ENCODE data around the gene RAE1. TPM values are rescaled to one million over a fixed set of nuclear protein-coding genes. Genes with fewer than 3 reads are reported as not detected.
"Not testable (repeated sequence)": the region's sequence is repeated elsewhere in the genome, so short reads cannot be mapped to it uniquely, and the experiment has no call there.

Gene RAE1
- total RNA-seq, 1 donor from 2014 or later, result 24.7 TPM

DNA sequence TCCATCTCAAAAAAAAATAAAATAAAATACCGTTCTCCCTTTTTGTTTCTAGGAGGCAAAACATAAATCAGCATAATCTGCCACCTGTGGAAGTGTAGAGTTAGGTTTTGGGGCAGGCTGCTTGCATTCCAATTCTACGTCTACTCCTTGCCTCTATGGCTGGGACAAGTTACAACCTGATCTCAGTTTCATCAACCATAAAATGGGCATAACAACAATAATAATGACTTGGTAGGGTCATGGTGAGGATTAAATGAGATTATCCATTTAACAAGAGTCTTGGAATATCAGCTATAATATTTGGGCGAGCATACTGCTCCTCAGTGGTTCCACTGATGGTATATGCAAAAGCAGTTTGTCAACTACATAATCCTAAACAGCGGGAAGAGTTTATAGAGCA, 3.7 kb upstream of the RAE1 start:
- Mint-ChIP-seq H3K4me1 (ENCODE audit: unreplicated experiment) (peaks cover 11% of the 10 kb centered on the region), H3K4me3 (ENCODE audit: unreplicated experiment) (no peak overlapping the region)
- TF ChIP-seq, protein P1, sequence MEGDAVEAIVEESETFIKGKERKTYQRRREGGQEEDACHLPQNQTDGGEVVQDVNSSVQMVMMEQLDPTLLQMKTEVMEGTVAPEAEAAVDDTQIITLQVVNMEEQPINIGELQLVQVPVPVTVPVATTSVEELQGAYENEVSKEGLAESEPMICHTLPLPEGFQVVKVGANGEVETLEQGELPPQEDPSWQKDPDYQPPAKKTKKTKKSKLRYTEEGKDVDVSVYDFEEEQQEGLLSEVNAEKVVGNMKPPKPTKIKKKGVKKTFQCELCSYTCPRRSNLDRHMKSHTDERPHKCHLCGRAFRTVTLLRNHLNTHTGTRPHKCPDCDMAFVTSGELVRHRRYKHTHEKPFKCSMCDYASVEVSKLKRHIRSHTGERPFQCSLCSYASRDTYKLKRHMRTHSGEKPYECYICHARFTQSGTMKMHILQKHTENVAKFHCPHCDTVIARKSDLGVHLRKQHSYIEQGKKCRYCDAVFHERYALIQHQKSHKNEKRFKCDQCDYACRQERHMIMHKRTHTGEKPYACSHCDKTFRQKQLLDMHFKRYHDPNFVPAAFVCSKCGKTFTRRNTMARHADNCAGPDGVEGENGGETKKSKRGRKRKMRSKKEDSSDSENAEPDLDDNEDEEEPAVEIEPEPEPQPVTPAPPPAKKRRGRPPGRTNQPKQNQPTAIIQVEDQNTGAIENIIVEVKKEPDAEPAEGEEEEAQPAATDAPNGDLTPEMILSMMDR (IDR thresholded peaks at IDR 0.05), result no peak

DNA sequence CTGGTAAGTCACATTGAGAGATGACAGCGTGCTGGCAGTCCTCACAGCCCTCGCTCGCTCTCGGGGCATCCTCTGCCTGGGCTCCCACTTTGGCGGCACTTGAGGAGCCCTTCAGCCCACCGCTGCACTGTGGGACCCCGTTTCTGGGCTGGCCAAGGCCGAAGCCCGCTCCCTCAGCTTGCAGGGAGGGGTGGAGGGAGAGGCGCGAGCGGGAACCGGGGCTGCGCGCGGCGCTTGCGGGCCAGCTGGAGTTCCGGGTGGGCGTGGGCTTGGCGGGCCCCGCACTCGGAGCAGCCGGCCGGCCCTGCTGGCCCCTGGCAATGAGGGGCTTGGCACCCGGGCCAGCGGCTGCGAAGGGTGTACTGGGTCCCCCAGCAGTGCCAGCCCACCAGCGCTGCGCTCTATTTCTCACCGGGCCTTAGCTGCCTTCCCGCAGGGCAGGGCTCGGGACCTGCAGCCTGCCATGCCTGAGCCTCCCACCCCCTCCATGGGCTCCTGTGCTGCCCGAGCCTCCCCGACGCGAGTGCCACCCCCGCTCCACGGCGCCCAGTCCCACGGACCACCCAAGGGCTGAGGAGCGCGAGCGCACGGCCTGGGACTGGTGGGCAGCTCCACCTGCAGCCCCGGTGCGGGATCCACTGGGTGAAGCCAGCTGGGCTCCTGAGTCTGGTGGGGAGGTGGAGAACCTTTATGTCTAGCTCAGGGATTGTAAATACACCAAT, 2.7 kb upstream of the RAE1 start:
- DNase-seq (ENCODE audit: extremely low spot score, unreplicated experiment); H3K27ac Mint-ChIP-seq (ENCODE audit: unreplicated experiment); H3K4me3 Mint-ChIP-seq (ENCODE audit: unreplicated experiment); H3K36me3 Mint-ChIP-seq (ENCODE audit: unreplicated experiment); H3K9me3 Mint-ChIP-seq (ENCODE audit: unreplicated experiment): not testable (repeated sequence)
- peaks cover 12% of the 10 kb centered on the region for H3K4me1 Mint-ChIP-seq (ENCODE audit: unreplicated experiment)
- H3K27me3 Mint-ChIP-seq (ENCODE audit: unreplicated experiment), result peaks cover 17% of the 10 kb centered on the region

More for the DNA sequence above, 3.7 kb upstream of the RAE1 start:
- Mint-ChIP-seq H3K9me3 (ENCODE audit: unreplicated experiment) (no peaks in the 10 kb centered on the region), H3K27ac (ENCODE audit: unreplicated experiment) (no peak overlapping the region), H3K36me3 (ENCODE audit: unreplicated experiment) (peaks cover 2% of the 10 kb centered on the region), H3K27me3 (ENCODE audit: unreplicated experiment) (peaks cover 25% of the 10 kb centered on the region)
- DNase-seq (ENCODE audit: extremely low spot score, unreplicated experiment), result no peak

DNA sequence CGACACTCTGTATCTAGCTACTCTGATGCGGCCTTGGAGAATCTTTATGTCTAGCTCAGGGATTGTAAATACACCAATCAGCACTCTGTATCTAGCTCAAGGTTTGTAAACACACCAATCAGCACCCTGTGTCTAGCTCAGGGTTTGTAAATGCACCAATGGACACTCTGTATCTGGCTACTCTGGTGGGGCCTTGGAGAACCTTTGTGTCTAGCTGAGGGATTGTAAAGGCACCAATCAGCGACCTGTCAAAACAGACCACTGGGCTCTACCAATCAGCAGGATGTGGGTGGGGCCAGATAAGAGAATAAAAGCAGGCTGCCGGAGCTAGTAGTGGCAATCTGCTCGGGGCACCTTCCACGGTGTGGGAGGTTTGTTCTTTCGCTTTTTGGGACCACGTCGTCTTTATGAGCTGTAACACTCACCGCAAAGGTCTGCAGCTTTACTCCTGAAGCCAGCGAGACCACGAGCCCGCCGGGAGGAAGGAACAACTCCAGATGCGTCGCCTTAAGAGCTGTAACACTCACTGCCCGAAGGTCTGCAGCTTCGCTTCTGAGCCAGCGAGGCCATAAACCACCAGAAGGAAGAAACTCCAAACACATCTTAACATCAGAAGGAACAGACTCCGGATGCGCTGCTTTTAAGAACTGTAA, 2.0 kb upstream of the RAE1 start:
- H3K9me3 Mint-ChIP-seq (ENCODE audit: unreplicated experiment); H3K27ac Mint-ChIP-seq (ENCODE audit: unreplicated experiment); DNase-seq (ENCODE audit: extremely low spot score, unreplicated experiment): not testable (repeated sequence)
- Mint-ChIP-seq H3K4me3 (ENCODE audit: unreplicated experiment) (peak overlapping the region; percentile 44), H3K27me3 (ENCODE audit: unreplicated experiment) (peaks cover 17% of the 10 kb centered on the region), H3K36me3 (ENCODE audit: unreplicated experiment) (peaks cover 11% of the 10 kb centered on the region), H3K4me1 (ENCODE audit: unreplicated experiment) (peaks cover 12% of the 10 kb centered on the region)

DNA sequence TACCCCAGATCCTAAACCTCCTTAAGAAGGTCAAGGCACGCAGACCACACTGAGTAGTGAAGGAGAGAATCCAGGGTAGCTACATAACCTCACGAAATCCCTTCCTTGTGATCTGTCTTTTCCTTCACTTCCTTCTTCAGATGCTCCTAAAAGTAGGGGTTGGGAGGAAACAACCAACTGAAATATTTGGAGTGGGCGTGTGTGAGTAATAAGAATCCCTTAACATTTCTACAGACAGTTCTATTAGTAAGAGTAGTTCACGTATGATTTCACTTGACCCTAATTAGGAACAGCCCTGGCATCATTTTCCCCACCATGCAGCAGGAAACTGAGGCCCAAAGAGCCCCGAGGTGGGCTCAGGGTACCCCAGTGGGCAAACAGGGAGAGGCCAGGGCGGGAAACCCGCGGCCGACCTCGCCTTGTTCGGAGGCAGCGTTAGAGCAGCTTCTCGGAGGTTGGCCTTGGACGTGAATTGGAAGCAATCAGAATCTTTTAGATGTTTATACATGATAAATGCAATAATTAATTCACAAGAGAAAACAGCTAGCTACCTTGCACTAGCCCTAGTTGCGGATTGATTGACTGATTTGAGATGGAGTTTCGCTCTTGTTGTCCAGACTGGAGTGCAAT, 859 bp upstream of the RAE1 start:
- peak overlapping the region; percentile 59 for H3K27ac Mint-ChIP-seq (ENCODE audit: unreplicated experiment)
- H3K27me3 Mint-ChIP-seq (ENCODE audit: unreplicated experiment), result peaks cover 8% of the 10 kb centered on the region
- H3K4me3 Mint-ChIP-seq (ENCODE audit: unreplicated experiment), result peak overlapping the region; percentile 66
- H3K4me1 Mint-ChIP-seq (ENCODE audit: unreplicated experiment), result peaks cover 12% of the 10 kb centered on the region
- H3K36me3 Mint-ChIP-seq (ENCODE audit: unreplicated experiment), result peaks cover 19% of the 10 kb centered on the region
- TF ChIP-seq, protein P1 (IDR thresholded peaks at IDR 0.05), result no peak
- no peaks in the 10 kb centered on the region for H3K9me3 Mint-ChIP-seq (ENCODE audit: unreplicated experiment)
- DNase-seq (ENCODE audit: extremely low spot score, unreplicated experiment), result no peak

DNA sequence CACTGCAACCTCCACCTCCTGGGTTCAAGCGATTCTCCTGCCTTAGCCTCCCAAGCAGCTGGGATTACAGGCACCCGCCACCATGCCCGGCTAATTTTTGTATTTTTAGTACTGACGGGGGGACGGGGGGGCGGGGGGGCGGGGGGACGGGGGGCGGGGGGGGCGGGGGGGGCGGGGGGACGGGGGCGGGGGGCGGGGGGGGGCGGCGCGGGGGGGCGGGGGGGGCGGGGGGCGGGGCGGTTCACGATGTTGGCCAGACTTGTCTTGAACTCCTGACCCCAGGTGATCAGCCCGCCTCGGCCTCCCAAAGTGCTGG, 371 bp upstream of the RAE1 start:
- H3K27me3 Mint-ChIP-seq (ENCODE audit: unreplicated experiment); DNase-seq (ENCODE audit: extremely low spot score, unreplicated experiment); H3K9me3 Mint-ChIP-seq (ENCODE audit: unreplicated experiment): not testable (repeated sequence)
- peak overlapping the region; percentile 84 for H3K4me3 Mint-ChIP-seq (ENCODE audit: unreplicated experiment)
- H3K4me1 Mint-ChIP-seq (ENCODE audit: unreplicated experiment), result peaks cover 12% of the 10 kb centered on the region
- peak overlapping the region; percentile 77 for H3K27ac Mint-ChIP-seq (ENCODE audit: unreplicated experiment)
- peaks cover 23% of the 10 kb centered on the region for H3K36me3 Mint-ChIP-seq (ENCODE audit: unreplicated experiment)

DNA sequence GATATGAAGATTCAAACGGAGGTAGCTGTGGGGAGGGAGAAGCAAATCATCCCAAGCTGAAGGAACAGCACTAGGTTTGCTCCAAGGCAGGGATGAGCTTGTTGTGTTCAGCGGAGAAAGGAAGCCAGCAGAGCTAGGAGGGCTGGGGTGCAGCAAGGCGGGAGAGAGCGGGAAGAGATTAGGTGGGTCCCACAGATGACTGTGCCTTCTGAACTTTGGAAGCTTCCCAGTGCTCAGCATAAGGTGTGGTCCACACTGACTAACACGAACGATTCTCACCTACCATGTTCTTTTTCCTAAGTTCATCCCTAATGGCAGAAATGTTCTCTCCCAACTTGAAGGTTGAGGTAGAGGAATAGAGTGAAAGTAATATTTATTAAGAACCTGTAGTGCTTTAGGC, 1.2 kb downstream of the RAE1 start:
- peaks cover 12% of the 10 kb centered on the region for H3K4me1 Mint-ChIP-seq (ENCODE audit: unreplicated experiment)
- H3K27me3 Mint-ChIP-seq (ENCODE audit: unreplicated experiment), result no peaks in the 10 kb centered on the region
- H3K36me3 Mint-ChIP-seq (ENCODE audit: unreplicated experiment), result peaks cover 32% of the 10 kb centered on the region
- H3K27ac Mint-ChIP-seq (ENCODE audit: unreplicated experiment), result no peak overlapping the region
- no peaks in the 10 kb centered on the region for H3K9me3 Mint-ChIP-seq (ENCODE audit: unreplicated experiment)
- peak overlapping the region; percentile 84 for H3K4me3 Mint-ChIP-seq (ENCODE audit: unreplicated experiment)
- TF ChIP-seq, protein P1 (IDR thresholded peaks at IDR 0.05), result no peak
- DNase-seq (ENCODE audit: extremely low spot score, unreplicated experiment), result no peak

All from osteocyte (in vitro differentiated cells).